NCI-H2171 treated with DMSO at 0.1 percent for 48 hours (cell line): ENCODE results near the gene KCNIP3.
"Not testable (repeated sequence)": the region's sequence is repeated elsewhere in the genome, so short reads cannot be mapped to it uniquely, and the experiment has no call there.

Source experiments
- DNase-seq: peaks from one replicate; lab custom pipeline; 2025; lab: John Stamatoyannopoulos, UW

The KCNIP3 gene

DNA sequence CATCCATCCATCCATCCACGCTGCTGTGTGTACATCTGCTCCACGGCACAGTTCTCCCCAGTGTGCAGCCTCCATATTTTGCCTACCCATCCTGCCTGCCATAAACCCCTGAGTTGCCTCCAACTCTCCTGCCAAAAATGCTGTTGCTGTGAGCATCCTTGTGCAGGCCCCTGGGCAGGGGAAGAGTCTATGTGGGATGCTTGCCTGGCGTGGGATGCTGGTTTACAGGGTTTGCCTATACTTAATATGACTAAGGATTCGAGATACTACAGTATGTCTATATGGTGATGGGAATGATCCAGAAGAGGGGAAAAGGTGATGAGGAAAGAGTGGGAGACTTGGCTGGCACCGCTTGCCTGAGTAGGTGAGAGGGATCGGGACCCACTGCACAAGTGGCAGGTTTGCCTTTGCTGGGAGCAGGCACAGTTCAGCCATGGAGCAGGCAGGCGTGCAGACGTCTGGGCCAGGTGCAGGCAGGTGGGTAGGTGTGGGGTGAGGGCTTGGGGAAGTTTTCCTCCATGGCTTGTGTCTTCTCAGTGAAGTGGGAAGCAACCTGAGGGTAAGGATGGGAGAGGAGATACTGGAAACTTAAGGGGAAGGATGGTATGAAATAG is 75.2 kb downstream of the KCNIP3 start:
- no peak for DNase-seq

DNA sequence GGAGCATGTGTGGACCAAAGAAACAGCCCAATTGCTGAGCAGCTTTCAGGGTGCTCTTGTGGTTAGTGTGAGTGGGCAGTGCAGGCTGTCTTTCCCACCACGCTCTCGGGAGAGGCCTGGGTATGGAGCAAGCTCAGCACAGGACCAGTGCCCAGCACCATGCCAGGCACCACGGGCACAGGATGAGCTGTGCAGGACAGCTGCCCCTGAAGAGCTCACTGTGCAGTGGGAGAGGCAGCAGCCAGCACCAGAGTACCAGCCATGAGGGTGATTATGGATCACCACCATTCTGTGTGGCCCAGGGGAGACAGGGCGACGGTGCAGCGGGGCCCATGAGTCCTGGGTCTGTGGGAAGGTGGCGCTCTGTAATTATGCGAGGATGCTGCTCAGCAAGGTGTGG is 75.7 kb downstream of the KCNIP3 start:
- no peak for DNase-seq

DNA sequence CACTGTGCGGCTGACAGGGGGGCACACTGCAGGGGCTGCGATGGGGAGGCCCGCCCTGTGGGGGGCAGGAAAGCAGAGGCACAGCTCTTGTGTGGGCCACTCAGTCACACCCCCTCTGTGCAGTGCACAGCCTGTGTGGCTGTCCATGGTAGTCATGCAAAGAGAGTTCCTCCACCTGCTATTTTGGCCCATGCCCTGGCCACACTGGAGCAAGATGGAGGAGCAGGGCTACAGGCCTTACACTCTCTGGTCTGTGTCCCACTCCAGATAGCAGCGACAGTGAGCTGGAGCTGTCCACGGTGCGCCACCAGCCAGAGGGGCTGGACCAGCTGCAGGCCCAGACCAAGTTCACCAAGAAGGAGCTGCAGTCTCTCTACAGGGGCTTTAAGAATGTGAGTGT is 76.9 kb downstream of the KCNIP3 start:
- DNase-seq = no peak

DNA sequence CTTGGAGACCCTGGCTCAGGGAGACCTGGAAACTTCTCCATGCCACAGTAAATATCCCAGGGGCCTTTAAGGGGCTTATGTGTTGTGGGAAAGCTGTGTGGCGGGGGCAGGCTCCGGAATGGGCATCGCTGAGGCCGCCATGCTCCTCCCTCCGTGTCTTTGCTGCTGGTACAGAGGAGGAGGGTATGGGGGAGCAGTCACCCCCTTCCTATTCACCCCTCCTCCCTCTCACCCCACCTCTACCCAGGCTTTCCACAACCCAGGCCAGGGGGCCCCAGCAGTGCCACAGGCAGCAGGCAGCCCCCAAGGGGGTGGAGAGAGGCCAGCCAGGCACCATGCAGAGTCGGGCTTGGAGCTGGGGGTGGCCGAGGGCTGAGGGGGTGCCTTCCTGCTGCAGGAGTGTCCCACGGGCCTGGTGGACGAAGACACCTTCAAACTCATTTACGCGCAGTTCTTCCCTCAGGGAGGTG is 77.3 kb downstream of the KCNIP3 start:
- no peak for DNase-seq

DNA sequence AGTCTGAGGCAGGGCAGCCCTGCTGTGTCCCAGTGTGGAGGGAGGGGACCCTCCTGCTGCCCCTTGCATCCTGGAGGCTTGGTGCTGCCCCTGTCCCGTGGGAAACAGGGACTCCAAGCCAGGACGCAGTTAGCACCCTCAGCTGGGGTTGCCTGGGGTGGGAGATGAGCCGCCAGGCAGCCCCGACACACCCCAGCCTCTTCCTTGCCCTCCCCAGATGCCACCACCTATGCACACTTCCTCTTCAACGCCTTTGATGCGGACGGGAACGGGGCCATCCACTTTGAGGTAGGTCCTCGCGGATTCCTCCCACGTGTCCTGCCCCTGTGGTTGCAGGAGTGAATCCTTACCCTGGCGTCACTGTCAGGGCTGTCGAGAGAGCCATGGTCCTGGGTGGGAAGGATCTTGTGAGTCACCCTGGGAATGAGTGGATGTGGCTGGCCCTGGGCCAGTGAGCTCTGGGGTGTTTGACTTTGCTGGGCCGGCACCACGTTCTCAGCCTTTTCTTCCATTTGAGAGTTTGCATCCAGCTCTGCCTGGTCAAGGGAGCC is 77.8 kb downstream of the KCNIP3 start:
- no peak for DNase-seq

DNA sequence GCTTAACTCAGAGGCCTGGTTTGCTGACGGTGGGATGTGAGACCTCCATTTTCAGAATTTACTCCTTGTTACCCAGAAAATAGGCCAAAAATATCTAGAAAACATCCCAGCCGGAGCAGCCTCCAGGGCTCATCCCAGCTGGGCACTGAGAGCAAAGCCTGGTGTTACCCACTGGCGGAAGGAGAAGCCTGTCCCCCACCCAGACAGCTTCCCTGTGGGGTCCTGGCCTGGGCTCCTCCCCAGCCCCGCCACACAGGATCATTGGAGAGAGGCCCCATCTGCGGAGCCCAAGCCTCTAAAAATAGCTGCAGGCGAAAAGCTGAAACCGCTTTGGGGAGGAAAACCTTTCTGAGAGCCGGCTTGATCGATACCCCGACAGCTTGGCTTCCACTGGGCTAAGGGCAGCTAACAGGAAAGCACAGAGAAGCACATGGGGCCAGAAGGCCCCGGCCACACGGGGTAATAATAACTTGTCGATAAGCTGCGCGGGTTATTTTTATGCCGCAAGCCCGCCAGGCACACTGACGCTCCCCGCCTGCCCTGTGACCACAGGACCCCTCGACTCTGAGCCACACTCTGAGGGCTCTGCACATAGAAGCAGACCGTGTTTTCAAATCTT is 78.5 kb downstream of the KCNIP3 start:
- DNase-seq = no peak

DNA sequence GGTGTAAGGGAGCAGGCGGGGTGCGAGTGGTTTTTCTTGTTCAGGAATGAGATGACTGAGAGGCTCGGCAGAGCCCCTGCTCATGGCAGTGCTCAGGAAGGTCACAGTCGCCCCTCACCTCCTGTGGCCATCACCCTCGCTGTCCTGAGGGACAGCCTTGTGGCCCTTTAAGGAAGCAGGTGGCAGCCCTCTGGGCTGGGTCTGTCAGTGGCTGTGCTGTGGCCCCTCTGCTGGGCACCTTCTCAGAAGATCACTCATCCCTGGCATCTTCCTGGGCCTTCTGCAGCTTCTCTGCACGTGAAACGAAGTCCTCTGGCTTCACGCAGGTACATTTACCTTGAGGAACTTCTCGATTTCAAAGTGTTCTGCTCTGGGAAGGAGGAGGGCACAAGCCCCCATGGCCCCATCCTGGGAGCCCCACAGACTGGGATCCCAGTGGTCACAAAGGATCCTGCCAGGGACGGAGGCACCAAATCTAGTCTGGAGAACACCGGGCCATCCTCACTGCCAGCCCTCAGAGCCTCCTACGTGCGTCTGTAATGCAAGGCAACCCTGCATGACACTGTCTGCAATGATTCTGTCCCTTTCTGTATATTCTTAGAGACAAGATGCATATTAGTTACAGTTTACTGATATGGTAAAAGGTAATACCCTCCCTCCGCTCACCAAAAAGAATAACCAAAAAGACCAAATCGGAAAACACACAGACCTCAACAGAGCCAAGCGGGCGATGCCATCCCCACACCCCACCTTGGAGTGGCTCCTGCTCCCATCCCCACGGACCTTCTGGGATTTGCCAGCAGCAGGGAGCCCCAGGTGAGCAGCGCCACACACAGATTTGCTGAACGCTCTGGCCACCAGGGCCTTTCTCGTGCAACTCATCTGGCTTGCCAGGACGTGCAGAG is 79.4 kb downstream of the KCNIP3 start:
- DNase-seq = no peak

DNA sequence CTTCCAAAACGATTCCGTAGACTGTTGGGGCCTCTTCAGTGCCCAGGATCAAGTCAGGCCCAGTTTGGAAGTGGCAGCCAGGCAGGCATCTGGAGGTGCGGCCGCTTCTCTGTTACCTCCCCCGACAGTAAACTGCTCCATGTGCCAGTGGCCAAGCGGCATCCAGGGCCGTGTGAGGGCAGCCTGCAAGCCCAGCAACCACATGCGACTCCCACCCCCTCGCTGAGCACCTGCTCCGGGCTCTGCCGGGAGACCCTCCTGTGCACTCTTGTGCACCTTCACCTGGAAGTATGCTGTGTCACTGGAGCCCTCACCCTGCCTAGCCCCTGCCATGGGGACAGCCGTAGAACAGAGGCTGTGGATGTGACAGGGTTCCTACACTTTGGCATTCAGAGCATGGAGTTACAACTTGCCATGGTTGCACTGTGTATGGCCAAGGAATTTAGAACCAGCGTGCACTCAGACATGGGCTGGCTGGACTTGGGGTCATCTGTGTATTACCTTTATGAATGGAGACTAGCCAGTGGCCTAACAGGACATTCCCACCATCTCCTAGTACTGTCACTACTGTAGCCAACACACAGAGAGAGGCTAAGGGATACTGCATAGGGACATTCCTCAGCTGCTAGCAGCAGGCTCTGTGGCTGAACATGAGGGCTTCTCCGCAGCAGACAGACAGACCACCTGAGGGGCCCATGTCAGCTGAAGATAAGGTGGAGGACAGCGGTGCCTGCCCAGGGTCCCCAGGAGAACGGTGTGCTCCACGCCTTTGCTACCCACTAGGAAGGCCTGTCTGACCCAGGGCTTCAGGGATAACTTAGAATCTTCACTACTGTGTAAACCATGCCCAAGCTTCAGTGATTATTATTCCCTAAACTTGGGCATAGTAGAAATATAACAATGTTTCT is 80.3 kb downstream of the KCNIP3 start:
- DNase-seq = no peak

DNA sequence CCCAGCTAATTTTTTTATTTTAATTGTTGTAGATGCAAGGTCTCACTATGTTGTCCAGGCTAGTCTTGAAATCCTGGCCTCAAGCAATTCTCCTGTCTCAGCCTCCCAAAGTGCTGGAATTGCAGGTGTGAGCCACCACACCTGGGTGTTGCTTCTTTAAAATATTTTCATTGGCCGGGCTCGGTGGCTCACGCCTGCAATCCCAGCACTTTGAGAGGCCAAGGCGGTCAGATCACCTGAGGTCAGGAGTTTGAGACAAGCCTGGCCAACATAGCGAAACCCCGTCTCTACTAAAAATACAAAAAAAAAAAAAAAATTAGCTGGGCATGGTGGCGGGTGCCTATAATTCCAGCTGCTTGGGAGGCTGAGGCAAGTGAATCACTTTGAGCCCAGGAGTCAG is 81.1 kb downstream of the KCNIP3 start:
- not testable (repeated sequence) for DNase-seq

DNA sequence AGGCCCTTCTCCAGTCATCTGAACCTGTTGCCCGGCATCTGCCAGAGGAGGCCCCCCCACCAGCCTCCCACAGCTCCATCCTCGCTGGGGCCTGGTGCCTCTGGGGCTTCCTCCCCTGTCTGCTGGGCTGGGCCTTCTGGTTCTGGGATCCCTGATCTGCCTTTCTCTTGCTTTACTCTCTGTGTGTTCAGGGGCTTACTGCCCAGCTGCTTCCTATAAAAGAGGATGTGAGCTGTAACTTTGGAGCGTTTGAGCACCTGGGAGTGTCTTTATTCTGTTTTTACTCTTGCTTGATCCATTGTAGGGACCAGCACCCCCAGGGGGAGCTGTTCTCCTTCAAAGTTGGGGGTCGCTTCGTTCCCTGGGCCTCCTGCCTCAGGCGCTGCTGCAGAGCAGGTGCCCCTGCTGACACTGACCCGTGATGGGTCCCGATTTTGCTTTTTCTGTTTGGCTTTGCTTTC is 82.3 kb downstream of the KCNIP3 start:
- DNase-seq = no peak

DNA sequence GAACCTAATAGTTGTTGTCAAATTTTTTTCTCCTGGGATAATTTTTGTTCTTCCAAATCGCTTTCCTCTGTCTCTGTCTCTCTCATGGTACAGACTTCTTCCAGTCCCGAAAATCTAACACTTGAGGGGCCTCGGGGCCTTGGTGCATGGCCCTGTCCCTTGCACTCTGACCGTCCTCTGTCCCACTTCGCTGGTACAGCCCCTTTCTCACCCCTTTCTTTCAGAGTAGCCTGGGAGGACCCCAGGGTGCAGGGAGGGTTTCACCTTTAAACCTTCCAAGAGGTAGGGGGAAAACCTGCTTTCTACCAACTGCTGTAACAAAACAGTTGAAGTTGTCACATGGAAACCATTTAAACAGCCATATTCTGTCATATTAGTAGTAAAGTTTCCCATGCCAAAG is 83.1 kb downstream of the KCNIP3 start:
- no peak for DNase-seq

DNA sequence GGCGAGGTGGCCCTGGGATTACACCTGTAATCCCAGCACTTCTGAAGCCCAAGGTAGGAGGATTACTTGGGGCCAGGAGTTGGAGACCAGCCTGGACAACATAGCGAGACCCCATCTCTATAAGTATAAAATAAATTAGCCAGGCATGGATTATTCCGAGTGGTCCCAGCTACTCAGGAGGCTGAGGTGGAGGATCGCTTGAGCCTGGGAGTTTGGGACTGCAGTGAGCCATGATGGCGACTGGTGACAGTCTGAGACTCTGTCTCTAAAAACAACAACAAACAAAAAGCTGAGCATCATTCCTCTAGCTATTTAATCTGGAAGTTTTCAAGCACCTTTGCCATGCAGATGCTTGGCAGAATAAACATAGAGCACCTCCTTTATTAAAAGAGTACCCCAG is 83.6 kb downstream of the KCNIP3 start:
- no peak for DNase-seq

DNA sequence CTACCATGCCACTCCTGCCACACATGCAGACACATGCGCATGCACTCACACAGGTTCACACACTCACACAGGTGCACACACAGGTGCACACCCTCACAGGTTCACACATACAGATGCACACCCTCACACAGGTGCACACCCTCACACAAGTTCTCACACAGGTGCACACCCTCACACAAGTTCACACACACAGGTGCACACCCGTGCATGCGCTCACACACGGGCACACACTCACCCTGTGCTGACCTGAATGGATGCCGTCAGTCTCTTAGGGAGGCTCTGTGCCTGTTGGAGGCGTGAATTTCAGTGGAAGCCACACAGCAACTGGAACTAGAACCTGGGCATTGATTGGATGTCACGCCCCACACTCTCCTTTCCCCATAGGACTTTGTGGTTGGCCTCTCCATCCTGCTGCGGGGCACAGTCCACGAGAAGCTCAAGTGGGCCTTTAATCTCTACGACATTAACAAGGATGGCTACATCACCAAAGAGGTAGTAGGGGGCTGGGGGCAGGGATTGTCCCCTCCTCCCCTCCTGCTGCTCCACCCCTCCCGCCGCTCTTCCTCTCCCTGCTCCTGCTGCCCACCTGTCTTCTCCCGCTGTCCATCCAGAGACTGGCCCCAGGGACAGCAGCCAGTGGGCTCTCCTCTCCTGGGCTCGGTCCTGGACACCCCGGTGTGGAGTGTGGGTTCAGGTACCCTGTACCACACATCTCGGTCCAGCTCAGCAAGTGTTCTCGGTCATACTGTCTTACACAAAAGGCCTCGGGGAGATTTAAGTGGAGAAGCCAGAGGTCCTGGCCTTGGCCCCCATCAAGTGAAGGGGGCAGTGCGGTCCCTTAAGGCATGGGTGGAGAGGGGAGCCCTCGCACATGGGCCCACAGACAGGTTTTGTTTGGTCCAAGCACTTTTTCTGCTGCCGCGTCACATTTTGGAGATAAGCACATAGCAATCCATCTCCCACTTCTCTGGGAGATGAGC is 84.4 kb downstream of the KCNIP3 start:
- no peak for DNase-seq

DNA sequence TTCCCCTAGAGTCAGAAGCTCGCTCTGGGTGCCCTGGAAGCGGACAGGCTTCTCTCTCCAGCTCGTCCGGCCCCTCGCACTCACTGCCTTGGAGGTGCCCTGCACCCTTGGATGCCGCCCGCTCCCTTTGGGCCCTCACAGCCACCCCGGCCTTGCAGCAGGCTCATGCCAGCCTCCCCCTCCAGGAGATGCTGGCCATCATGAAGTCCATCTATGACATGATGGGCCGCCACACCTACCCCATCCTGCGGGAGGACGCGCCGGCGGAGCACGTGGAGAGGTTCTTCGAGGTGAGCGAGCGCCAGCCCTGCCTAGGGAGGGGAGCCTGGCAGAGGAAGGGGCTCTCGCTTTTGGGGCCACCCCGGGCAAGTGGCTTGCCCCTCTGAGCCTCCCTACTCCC is 85.0 kb downstream of the KCNIP3 start:
- DNase-seq = no peak

DNA sequence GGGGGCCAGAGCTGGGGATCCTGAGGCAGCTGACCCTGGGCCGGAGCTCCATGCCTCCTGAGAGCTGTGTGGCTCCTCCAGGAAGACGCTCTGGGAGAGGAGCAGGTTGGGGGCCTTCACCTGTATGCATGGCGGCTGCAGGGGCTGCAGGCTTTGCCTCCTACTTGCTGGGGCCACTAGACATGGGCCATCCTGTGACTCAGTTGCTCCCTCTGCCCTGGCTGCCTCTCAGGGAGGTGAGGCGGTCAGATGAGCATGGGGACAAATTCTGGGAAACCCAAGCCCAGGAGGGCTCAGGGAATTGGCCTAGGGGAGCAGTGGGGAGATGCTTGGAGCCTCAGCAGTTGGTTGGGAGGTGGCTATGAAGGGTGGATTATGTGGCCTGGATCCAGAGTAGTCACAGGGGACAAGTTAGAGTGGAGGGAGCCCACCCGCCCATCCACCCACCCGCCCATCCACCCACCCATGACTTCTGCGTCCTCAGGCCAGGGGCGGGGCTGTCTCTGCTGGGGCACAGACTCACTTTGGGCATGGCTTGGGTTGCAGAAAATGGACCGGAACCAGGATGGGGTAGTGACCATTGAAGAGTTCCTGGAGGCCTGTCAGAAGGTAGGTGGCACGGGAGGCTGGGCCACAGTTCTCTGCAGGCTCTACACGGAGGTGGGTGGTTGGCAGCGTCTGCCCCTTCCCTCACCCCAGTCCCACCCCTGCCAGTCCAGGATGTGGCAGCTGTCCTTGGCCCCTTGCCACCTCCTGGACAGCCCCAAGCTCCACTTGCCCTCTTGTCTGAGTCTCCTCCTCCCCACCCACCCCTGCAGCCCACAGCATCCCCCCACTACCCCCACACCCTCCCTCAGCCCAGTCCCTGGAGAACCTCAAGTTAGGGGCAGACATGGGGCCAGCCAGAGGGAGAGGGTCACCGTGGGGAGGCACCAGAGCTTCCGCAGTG is 85.8 kb downstream of the KCNIP3 start:
- DNase-seq = no peak

DNA sequence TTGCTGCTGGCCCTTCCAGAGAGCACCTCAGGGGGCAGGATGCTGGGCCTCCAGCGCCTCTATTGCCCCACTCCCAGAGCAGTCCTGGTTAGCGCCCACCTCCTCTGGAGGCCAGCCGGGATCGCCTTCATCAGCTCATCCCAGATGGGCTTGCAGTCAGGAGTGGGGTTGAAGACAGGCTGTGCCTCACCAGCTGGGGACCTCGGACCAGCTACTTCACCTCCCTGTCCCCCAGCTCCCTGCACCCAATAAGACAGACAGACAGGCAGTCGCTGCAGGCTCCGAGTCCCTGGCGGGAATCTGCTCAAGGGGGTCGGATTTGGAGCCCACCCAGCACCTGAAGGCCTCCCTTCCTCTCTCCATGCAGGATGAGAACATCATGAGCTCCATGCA is 86.5 kb downstream of the KCNIP3 start:
- no peak for DNase-seq

DNA sequence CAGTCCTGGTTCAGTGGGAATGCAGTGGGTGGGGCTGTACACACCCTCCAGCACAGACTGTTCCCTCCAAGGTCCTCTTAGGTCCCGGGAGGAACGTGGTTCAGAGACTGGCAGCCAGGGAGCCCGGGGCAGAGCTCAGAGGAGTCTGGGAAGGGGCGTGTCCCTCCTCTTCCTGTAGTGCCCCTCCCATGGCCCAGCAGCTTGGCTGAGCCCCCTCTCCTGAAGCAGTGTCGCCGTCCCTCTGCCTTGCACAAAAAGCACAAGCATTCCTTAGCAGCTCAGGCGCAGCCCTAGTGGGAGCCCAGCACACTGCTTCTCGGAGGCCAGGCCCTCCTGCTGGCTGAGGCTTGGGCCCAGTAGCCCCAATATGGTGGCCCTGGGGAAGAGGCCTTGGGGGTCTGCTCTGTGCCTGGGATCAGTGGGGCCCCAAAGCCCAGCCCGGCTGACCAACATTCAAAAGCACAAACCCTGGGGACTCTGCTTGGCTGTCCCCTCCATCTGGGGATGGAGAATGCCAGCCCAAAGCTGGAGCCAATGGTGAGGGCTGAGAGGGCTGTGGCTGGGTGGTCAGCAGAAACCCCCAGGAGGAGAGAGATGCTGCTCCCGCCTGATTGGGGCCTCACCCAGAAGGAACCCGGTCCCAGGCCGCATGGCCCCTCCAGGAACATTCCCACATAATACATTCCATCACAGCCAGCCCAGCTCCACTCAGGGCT is 87.9 kb downstream of the KCNIP3 start:
- no peak for DNase-seq

DNA sequence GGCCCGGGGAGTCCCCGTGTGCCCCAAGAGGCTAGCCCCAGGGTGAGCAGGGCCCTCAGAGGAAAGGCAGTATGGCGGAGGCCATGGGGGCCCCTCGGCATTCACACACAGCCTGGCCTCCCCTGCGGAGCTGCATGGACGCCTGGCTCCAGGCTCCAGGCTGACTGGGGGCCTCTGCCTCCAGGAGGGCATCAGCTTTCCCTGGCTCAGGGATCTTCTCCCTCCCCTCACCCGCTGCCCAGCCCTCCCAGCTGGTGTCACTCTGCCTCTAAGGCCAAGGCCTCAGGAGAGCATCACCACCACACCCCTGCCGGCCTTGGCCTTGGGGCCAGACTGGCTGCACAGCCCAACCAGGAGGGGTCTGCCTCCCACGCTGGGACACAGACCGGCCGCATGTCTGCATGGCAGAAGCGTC is 88.4 kb downstream of the KCNIP3 start:
- DNase-seq = no peak

DNA sequence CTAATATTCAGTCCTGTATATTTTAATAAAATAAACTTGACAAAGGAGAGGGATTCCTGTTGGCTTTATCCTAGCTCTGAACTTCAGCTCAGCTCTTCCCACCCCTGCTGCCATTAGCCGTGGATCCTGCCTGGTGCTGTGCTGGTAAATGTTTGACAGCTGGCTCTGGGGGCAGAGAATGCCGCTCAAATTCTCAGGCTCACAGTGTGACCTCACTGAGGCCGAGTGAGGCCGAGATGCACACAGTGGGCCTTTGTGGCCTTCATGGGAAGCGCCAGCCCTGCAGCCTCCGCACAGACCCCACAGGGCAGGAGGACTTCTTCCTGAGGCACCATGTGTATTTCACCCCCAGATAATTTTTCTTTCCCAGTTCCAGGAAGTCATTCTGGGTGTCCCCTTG is 88.9 kb downstream of the KCNIP3 start:
- no peak for DNase-seq
